Stomach (tissue), 9 donors: ENCODE data around the gene MYOZ2. TPM values are rescaled to one million over a fixed set of nuclear protein-coding genes. Genes with fewer than 3 reads are reported as not detected.

Experiments used
- DNase-seq, 2 donors: peaks; one replicate each; pipeline versions ENCODE4 v3.0.0 to v3.0.0-alpha.2; 2013 to 2019
- H3K27ac ChIP-seq, 5 donors: fragments of 200-600 bp in 4 of 5; sonication (generic) in 4 of 5; one replicate each; pipeline ENCODE4 v1.5.1; 2013 to 2019; ENCODE audit warnings: mild to moderate bottlenecking in 1 of 5, moderate library complexity in 1 of 5
- H3K27me3 ChIP-seq, 3 donors: fragments of 200-600 bp; sonication (generic); one replicate each; pipeline ENCODE4 v1.5.1; 2017 to 2019; ENCODE audit warnings: mixed run types in 1 of 3
- H3K36me3 ChIP-seq, 4 donors: fragments of 200-600 bp; sonication (generic); 1 replicate in 3 of 4; 2 replicates in 1 of 4; pipeline ENCODE4 v1.5.1; 2016 to 2019
- H3K4me1 ChIP-seq, 4 donors: fragments of 200-600 bp; sonication (generic); one replicate each; pipeline ENCODE4 v1.5.1; 2016 to 2019
- H3K4me3 ChIP-seq, 4 donors: fragments of 200-600 bp; sonication (generic) in 3 of 4; one replicate each; pipeline ENCODE4 v1.5.1; 2016 to 2019; ENCODE audit warnings: mild to moderate bottlenecking in 1 of 4
- H3K9me3 ChIP-seq, 4 donors: fragments of 200-600 bp; sonication (generic); one replicate each; pipeline ENCODE4 v1.5.1; 2016 to 2019
- CTCF ChIP-seq, 7 experiments: fragments of 450-650 bp in 4 of 7; fragments of 200-600 bp in 3 of 7; sonication (generic) in 3 of 7; IDR thresholded peaks; one replicate each; pipeline ENCODE4 v1.5.1; 2016 to 2019; ENCODE audit warnings: antibody characterized with exemption in 7 of 7, control low read depth in 2 of 7, mild to moderate bottlenecking in 1 of 7
- EP300 ChIP-seq: sonication (generic); formaldehyde crosslinking; IDR thresholded peaks from one replicate; pipeline ENCODE4 v1.6.1; 2017; ENCODE audit warnings: antibody characterized with exemption
- POLR2A ChIP-seq, 4 donors: fragments of 450-650 bp; IDR thresholded peaks; one replicate each; pipeline ENCODE4 v1.6.1; 2016; ENCODE audit warnings: antibody characterized with exemption in 4 of 4, control low read depth in 2 of 4, mild to moderate bottlenecking in 1 of 4, moderate library complexity in 1 of 4
- POLR2AphosphoS5 ChIP-seq, 3 donors: sonication (generic); formaldehyde crosslinking; IDR thresholded peaks; one replicate each; pipeline ENCODE4 v1.6.1; 2016; ENCODE audit warnings: antibody characterized with exemption in 3 of 3
- WGBS, 5 donors: extraction: QIAGEN DNeasy Blood & Tissue Kit in 3 of 5; methylation state at CpG; one replicate each; pipeline versions ENCODE4 v1.1.5 to v1.1.7; 2013 to 2018; 5-methylcytosine and 5-hydroxymethylcytosine counted together
- intact Hi-C: fragments of 100-400 bp; cut with DNase I; formaldehyde crosslinking; loops from one replicate; pipeline ENCODE4 v1.15.1; 2023; ENCODE audit warnings: low total_unique reads
- polyA plus RNA-seq, 3 donors: library from polyadenylated mRNA; stranded (reverse); fragments of 200-250 nt; gene quantifications; one replicate each; pipeline ENCODE4 v1.2.3, GENCODE V29; 2013
- total RNA-seq, 5 donors: library from RNA; depleted of rRNA; stranded (reverse); fragments of >200 nt; gene quantifications; one replicate each; pipeline versions ENCODE4 v1.1.0 to v1.2.3, GENCODE V29; 2014 to 2016
- donor health status: healthy with polysubstance abuse.
- donor health status: Bipolar disorder and iron deficiency.
- donor health status: healthy.

Gene MYOZ2
- total and polyA plus RNA-seq, 8 donors = 0.31 to 1.4 (median 0.59) TPM; not detected in 2

- intact Hi-C loops = no loop called here
- H3K27ac ChIP-seq = peak overlapping the region; percentile 54 to 80 (median 68)
- TF ChIP-seq CTCF (IDR thresholded peaks at IDR 0.05) (no peak), EP300 (no peak), POLR2AphosphoS5 (IDR thresholded peaks at IDR 0.05) (no peak), POLR2A (IDR thresholded peaks at IDR 0.05) (no peak)
- no peaks in the 10 kb centered on the region for H3K36me3 ChIP-seq
- no peak overlapping the region for H3K4me3 ChIP-seq
- peak in 1 of 2 donors; percentile 7 for DNase-seq
- no peaks in the 10 kb centered on the region for H3K9me3 ChIP-seq
- WGBS, 5 donors = 33 to 59% (median 51%) methylated on average over 4 of the region's 4 CpGs
- peaks cover 0 to 30% (median 20%) of the 10 kb centered on the region in 4 donors for H3K4me1 ChIP-seq
- H3K27me3 ChIP-seq = no peaks in the 10 kb centered on the region
These were observed 4.5 kb upstream of the MYOZ2 start for GRCh38 chr4:119131164-119131563.

- no peak for DNase-seq
- no peaks in the 10 kb centered on the region for H3K36me3 ChIP-seq
- TF ChIP-seq POLR2A (IDR thresholded peaks at IDR 0.05) (no peak), EP300 (no peak), POLR2AphosphoS5 (IDR thresholded peaks at IDR 0.05) (no peak)
- H3K4me3 ChIP-seq = no peak overlapping the region
- H3K27ac ChIP-seq = peak overlapping the region in 3 of 5 donors; percentile 63 to 80 (median 68)
- H3K4me1 ChIP-seq = peaks cover 0 to 30% (median 20%) of the 10 kb centered on the region in 4 donors
- H3K9me3 ChIP-seq = no peaks in the 10 kb centered on the region
- intact Hi-C loops = no loop called here
- no peaks in the 10 kb centered on the region for H3K27me3 ChIP-seq
- 76 to 87% (median 86%) methylated on average over 5 of the region's 5 CpGs for WGBS, 5 donors
These were observed 3.3 kb upstream of the MYOZ2 start for GRCh38 chr4:119132306-119132705.

- intact Hi-C loops = no loop called here
- H3K4me3 ChIP-seq = no peak overlapping the region
- no peaks in the 10 kb centered on the region for H3K9me3 ChIP-seq
- peaks cover 10 to 34% (median 27%) of the 10 kb centered on the region in 4 donors for H3K4me1 ChIP-seq
- no peak for DNase-seq
- H3K27ac ChIP-seq = no peak overlapping the region
- no peaks in the 10 kb centered on the region for H3K36me3 ChIP-seq
- WGBS, 5 donors = 64 to 78% (median 70%) methylated on average over 3 of the region's 3 CpGs
- no peak for TF ChIP-seq POLR2A (IDR thresholded peaks at IDR 0.05)
- TF ChIP-seq POLR2AphosphoS5 (IDR thresholded peaks at IDR 0.05) = no peak
- no peak for TF ChIP-seq CTCF (IDR thresholded peaks at IDR 0.05)
- no peak for TF ChIP-seq EP300
- no peaks in the 10 kb centered on the region for H3K27me3 ChIP-seq
These were observed 914 bp downstream of the MYOZ2 start for GRCh38 chr4:119136546-119136945.

- intact Hi-C loops = no loop called here
- 62 to 84% (median 73%) methylated on average over 2 of the region's 2 CpGs for WGBS, 5 donors
- Histone ChIP-seq H3K27me3 (no peaks in the 10 kb centered on the region), H3K4me3 (no peak overlapping the region), H3K27ac (no peak overlapping the region), H3K4me1 (peaks cover 10 to 30% (median 22%) of the 10 kb centered on the region in 4 donors), H3K36me3 (no peaks in the 10 kb centered on the region), H3K9me3 (no peaks in the 10 kb centered on the region)
- no peak for TF ChIP-seq EP300
- no peak for TF ChIP-seq CTCF (IDR thresholded peaks at IDR 0.05)
- no peak for TF ChIP-seq POLR2AphosphoS5 (IDR thresholded peaks at IDR 0.05)
- TF ChIP-seq POLR2A (IDR thresholded peaks at IDR 0.05) = no peak
- no peak for DNase-seq
These were observed 2.4 kb downstream of the MYOZ2 start for GRCh38 chr4:119138046-119138445.

GRCh38 chr4:119139311-119139710 lies 3.7 kb downstream of the MYOZ2 start:
- intact Hi-C loops = no loop called here
- Histone ChIP-seq H3K4me1 (peaks cover 10 to 30% (median 22%) of the 10 kb centered on the region in 4 donors), H3K27me3 (no peaks in the 10 kb centered on the region), H3K4me3 (no peak overlapping the region), H3K27ac (peak overlapping the region in 4 of 5 donors; percentile 54 to 81 (median 71)), H3K36me3 (no peaks in the 10 kb centered on the region), H3K9me3 (no peaks in the 10 kb centered on the region)
- no peak for TF ChIP-seq CTCF (IDR thresholded peaks at IDR 0.05)
- no peak for TF ChIP-seq EP300
- no peak for TF ChIP-seq POLR2AphosphoS5 (IDR thresholded peaks at IDR 0.05)
- no peak for TF ChIP-seq POLR2A (IDR thresholded peaks at IDR 0.05)
- no peak for DNase-seq
